WI38 (cell line): ENCODE measurements around the gene VASH2.
"Not testable (repeated sequence)": the region's sequence is repeated elsewhere in the genome, so short reads cannot be mapped to it uniquely, and the experiment has no call there.

Experiments
- H3K4me3 ChIP-seq: 2 replicates; pipeline ENCODE4 v1.5.1; 2011; ENCODE audit warnings: low read depth, mild to moderate bottlenecking, control low read depth, low read length
- TF ChIP-seq, protein P1 (sequence below): IDR thresholded peaks from 2 replicates; pipeline ENCODE4 v1.5.1; 2012; ENCODE audit warnings: low read depth, mild to moderate bottlenecking, control low read depth, low read length

The VASH2 gene

GRCh38 chr1:212983482-212983881, 33.1 kb downstream of the VASH2 start:
- H3K4me3 ChIP-seq = no peak overlapping the region
- TF ChIP-seq, protein P1, sequence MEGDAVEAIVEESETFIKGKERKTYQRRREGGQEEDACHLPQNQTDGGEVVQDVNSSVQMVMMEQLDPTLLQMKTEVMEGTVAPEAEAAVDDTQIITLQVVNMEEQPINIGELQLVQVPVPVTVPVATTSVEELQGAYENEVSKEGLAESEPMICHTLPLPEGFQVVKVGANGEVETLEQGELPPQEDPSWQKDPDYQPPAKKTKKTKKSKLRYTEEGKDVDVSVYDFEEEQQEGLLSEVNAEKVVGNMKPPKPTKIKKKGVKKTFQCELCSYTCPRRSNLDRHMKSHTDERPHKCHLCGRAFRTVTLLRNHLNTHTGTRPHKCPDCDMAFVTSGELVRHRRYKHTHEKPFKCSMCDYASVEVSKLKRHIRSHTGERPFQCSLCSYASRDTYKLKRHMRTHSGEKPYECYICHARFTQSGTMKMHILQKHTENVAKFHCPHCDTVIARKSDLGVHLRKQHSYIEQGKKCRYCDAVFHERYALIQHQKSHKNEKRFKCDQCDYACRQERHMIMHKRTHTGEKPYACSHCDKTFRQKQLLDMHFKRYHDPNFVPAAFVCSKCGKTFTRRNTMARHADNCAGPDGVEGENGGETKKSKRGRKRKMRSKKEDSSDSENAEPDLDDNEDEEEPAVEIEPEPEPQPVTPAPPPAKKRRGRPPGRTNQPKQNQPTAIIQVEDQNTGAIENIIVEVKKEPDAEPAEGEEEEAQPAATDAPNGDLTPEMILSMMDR = no peak

- H3K4me3 ChIP-seq = no peak overlapping the region
- TF ChIP-seq, protein P1 = no peak
Measured at GRCh38 chr1:212984522-212985291, 34.4 kb downstream of the VASH2 start.

DNA sequence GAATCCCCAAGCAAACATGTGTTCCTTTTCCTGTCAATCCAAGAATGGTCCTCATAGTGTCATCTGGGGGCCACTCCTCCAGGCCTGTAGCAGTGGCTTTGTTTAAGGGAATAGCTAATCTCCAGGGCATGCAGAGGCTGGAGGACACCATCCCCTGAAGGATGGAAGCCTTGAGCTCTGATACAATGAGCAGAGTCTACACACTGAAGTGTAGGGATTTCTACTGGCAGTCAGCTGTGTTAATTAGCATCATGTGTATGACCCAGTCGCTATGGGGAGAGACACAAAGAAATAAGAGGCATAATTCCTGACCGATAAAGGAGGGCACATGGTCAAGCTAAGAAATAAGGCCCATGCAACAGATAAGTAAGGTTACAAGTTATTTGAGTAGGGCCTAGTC, 36.2 kb downstream of the VASH2 start:
- no peak overlapping the region for H3K4me3 ChIP-seq
- TF ChIP-seq, protein P1 = no peak

DNA sequence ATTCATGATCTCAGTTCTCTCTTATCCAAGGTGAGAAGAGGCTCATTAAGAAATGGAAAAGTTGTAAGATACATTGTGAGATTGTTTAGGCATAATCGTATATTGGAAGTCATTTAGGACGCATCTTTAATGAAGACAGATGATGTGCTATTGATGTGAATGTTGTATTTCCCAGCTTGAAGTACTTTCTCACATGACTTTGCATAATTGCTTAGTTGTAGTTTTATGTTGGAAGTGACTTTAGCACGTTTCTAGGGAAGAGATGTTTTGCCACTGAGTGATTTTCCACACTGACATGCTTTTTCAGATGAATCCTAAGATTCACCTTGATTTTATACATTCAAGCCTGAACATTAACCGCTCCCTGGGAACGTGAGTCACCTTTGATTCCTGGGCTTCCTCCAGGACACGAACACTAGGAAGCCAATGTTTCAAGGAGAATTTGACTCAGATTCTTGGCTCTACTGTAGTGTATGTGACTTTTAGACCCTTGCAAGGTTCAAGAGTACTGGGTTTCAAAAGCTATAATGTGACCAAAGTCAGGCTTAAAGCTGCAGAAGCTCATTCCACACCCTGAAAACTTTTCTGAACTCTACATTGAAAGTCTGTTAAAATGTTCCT, 37.5 kb downstream of the VASH2 start:
- TF ChIP-seq, protein P1 = no peak
- H3K4me3 ChIP-seq = no peak overlapping the region

- TF ChIP-seq, protein P1 = no peak
Measured at GRCh38 chr1:212990276-212990675, 39.9 kb downstream of the VASH2 start.

GRCh38 chr1:212993960-212994359, 43.6 kb downstream of the VASH2 start:
- H3K4me3 ChIP-seq = not testable (repeated sequence)

More at GRCh38 chr1:212990276-212990675, 39.9 kb downstream of the VASH2 start:
- H3K4me3 ChIP-seq = no peak overlapping the region

DNA sequence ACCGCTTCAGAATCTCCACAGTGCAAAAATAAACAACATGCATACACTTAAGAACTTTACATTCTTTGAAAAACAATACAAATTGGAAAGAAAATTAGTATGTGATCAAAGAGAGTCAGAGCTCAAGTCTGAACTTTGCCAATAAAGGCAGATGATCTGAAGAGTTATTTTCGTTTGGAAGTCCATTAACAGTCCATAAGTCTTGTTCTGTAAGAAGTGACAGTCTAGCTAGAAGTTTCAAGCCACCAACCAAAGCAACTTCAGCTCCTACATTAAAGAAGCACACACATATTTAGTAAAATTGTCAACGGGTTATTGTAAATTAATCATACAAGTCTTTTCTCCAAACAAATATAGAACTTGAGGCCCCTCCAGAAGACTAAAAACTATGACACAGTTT, 44.6 kb downstream of the VASH2 start:
- TF ChIP-seq, protein P1 = no peak
- H3K4me3 ChIP-seq = no peak overlapping the region

GRCh38 chr1:213003256-213003655, 52.9 kb downstream of the VASH2 start:
- TF ChIP-seq, protein P1 = no peak
- H3K4me3 ChIP-seq = no peak overlapping the region
